OCI-LY7 (cell line): ENCODE results near the gene TRIM58.

Experiments
- EZH2phosphoT487 ChIP-seq: fragments of 200-600 bp; sonication (generic); IDR thresholded peaks from 2 replicates; pipeline ENCODE4 v1.6.1; 2018; ENCODE audit warnings: low read depth, borderline replicate concordance, mild to moderate bottlenecking, mixed run types, antibody characterized with exemption, low read length, moderate library complexity, mixed read lengths
- TF ChIP-seq, protein P1 (sequence below): fragments of 200-600 bp; sonication (generic); conservative IDR thresholded peaks from 2 replicates; pipeline ENCODE4 v1.5.1; 2014; ENCODE audit warnings: mild to moderate bottlenecking, antibody characterized with exemption, low read length, moderate library complexity, mixed read lengths

DNA sequence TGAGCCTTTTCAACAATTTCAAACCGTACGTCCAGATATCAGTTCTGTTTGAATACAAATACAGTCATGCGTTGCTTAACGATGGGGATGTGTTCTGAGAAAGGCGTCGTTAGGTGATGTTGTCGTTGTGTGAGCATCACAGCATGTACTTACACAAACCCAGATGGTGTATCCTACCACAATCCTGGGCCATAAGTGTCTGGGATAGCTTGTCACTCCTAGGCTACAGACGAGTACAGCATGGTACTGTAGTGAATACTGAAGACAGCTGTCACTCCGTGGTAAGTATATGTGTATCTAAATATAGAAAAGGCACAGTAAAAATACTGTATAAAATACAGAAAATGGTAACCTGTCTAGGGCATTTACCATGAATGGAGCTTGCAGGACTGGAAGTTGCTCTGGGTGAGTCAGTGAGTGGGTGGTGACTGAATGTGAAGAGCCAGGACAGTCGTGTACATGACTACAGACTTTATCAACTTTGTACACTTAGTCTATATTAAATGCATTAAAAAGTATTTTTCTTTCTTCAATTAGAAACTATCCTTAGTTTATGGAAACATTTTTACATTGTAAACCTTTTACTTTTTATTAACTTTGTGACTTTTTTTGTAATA is 27.9 kb downstream of the TRIM58 start:
- TF ChIP-seq, protein P1, sequence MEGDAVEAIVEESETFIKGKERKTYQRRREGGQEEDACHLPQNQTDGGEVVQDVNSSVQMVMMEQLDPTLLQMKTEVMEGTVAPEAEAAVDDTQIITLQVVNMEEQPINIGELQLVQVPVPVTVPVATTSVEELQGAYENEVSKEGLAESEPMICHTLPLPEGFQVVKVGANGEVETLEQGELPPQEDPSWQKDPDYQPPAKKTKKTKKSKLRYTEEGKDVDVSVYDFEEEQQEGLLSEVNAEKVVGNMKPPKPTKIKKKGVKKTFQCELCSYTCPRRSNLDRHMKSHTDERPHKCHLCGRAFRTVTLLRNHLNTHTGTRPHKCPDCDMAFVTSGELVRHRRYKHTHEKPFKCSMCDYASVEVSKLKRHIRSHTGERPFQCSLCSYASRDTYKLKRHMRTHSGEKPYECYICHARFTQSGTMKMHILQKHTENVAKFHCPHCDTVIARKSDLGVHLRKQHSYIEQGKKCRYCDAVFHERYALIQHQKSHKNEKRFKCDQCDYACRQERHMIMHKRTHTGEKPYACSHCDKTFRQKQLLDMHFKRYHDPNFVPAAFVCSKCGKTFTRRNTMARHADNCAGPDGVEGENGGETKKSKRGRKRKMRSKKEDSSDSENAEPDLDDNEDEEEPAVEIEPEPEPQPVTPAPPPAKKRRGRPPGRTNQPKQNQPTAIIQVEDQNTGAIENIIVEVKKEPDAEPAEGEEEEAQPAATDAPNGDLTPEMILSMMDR = no peak
- TF ChIP-seq EZH2phosphoT487 = no peak
